Esophagus muscularis mucosa (tissue), 4 donors: ENCODE data around the gene CLSTN1.

Source experiments
- CTCF ChIP-seq, 3 experiments: fragments of 200-600 bp in 2 of 3; fragments of 450-650 bp in 1 of 3; sonication (generic) in 2 of 3; IDR thresholded peaks; one replicate each; pipeline ENCODE4 v1.5.1; 2017 to 2019; ENCODE audit warnings: antibody characterized with exemption in 3 of 3, mild to moderate bottlenecking in 2 of 3, moderate library complexity in 1 of 3
- EP300 ChIP-seq: sonication (generic); formaldehyde crosslinking; IDR thresholded peaks from one replicate; pipeline ENCODE4 v1.6.1; 2017; ENCODE audit warnings: antibody characterized with exemption
- POLR2AphosphoS5 ChIP-seq, 2 donors: sonication (generic); formaldehyde crosslinking; IDR thresholded peaks; one replicate each; pipeline ENCODE4 v1.6.1; 2017; ENCODE audit warnings: antibody characterized with exemption in 2 of 2

- TF ChIP-seq CTCF (IDR thresholded peaks at IDR 0.05) = no peak
- no peak for TF ChIP-seq POLR2AphosphoS5 (IDR thresholded peaks at IDR 0.05)
- TF ChIP-seq EP300 = no peak
These were observed 18.4 kb upstream of the CLSTN1 start for GRCh38 chr1:9842073-9842711.
